ENCODE measurements around the gene FBXO42. TPM values are rescaled to one million over a fixed set of nuclear protein-coding genes. Genes with fewer than 3 reads are reported as not detected.

FBXO42 gene
- total and polyA plus RNA-seq, 8 donors: 4.3 to 35.4 (median 13.9) TPM

DNA sequence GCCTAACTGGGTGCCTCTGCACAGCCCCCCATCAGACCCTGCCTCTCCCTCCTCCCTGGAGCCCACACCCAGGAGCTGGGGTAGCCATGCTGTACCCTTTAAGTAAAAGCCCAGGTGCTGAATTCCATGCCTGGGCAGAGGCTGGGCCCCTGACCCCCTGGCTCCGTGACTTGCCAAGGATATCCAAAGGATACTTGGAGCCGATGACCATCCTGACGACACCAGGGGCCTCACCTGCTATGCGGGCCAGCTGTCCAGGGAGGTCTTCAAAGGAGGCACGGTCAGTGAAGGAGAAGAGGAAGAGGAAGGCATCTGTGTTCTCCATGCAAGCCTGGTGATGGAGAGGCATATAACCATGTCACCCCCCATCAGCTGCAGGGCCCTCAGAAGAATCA lies 120.0 kb downstream of the FBXO42 start:
- H3K27ac ChIP-seq: no peak overlapping the region
- no peak for DNase-seq
- no peak overlapping the region for H3K4me3 ChIP-seq
- H3K9me3 ChIP-seq: peaks cover 0 to 3% (median 0%) of the 10 kb centered on the region in 4 donors
- WGBS, 5 donors: 90 to 96% (median 94%) methylated on average over 5 of the region's 5 CpGs
- intact Hi-C loops (cut with DNase I; ENCODE audit: low total_unique reads): no loop called here
- H3K27me3 ChIP-seq: peaks cover 0 to 12% (median 5%) of the 10 kb centered on the region in 3 donors
- peaks cover 0 to 35% (median 14%) of the 10 kb centered on the region in 4 donors for H3K36me3 ChIP-seq
- TF ChIP-seq POLR2AphosphoS5 (IDR thresholded peaks at IDR 0.05): no peak
- TF ChIP-seq, protein P1, sequence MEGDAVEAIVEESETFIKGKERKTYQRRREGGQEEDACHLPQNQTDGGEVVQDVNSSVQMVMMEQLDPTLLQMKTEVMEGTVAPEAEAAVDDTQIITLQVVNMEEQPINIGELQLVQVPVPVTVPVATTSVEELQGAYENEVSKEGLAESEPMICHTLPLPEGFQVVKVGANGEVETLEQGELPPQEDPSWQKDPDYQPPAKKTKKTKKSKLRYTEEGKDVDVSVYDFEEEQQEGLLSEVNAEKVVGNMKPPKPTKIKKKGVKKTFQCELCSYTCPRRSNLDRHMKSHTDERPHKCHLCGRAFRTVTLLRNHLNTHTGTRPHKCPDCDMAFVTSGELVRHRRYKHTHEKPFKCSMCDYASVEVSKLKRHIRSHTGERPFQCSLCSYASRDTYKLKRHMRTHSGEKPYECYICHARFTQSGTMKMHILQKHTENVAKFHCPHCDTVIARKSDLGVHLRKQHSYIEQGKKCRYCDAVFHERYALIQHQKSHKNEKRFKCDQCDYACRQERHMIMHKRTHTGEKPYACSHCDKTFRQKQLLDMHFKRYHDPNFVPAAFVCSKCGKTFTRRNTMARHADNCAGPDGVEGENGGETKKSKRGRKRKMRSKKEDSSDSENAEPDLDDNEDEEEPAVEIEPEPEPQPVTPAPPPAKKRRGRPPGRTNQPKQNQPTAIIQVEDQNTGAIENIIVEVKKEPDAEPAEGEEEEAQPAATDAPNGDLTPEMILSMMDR (IDR thresholded peaks at IDR 0.05): no peak
- TF ChIP-seq EP300 (IDR thresholded peaks at IDR 0.05): no peak
- TF ChIP-seq POLR2A (IDR thresholded peaks at IDR 0.05): no peak
- H3K4me1 ChIP-seq: peaks cover 10 to 23% (median 16%) of the 10 kb centered on the region in 4 donors

DNA sequence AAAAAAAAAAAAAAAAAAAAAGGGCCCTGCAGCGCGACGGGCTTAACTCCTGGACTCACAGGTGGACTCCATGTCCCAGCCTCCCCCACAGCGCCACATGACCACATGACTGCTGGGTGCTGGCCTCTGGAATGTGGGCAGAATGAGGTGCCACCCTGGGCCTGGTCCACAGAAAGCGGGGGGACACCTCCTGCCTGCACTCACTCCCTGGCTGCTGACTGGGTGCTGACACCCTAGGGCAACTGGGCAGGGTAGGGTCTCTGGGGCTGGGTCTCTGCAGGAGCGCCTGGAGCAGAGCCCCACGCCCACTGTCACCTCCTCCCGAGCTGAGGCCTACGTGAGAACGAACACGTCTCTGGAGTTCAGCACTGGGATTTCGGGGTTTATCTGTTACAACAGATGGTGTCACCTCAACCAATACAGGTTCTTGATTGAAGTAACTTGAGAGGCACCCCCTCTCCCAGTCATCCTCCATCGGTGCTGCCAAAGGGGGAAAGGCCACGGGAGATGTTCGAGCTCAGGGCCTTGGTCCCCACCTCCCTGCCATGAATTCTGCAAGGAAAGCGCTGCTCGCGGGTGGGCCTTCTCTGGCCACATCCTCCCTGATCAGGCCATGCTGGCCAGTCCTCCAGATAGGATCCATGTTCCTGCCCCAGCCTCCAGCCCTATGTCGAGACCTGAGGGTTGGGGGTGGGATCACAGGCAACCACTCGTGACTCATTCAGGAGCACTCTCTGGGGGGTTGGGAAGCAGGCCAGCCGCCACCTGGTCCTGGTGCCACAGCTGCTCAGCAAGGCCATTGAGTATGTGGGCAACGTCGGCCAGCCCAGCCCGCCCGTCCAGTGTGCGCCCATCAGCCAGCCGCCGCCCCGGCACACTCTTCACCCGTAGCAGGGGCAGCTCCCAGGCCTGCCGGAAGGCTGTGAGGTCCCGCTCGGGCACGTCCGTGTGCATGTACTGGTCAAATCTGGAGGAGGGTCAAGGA lies 120.7 kb downstream of the FBXO42 start:
- Histone ChIP-seq H3K4me1 (peaks cover 8 to 26% (median 17%) of the 10 kb centered on the region in 4 donors), H3K9me3 (peaks cover 0 to 8% (median 0%) of the 10 kb centered on the region in 4 donors), H3K4me3 (no peak overlapping the region), H3K27me3 (peaks cover 5 to 19% (median 12%) of the 10 kb centered on the region in 3 donors), H3K27ac (no peak overlapping the region), H3K36me3 (peaks cover 0 to 35% (median 14%) of the 10 kb centered on the region in 4 donors)
- WGBS, 5 donors: 91 to 95% (median 93%) methylated on average over 26 to 35 of the region's 35 CpGs
- intact Hi-C loops (cut with DNase I; ENCODE audit: low total_unique reads): no loop called here
- TF ChIP-seq EP300 (IDR thresholded peaks at IDR 0.05): no peak
- DNase-seq: no peak

DNA sequence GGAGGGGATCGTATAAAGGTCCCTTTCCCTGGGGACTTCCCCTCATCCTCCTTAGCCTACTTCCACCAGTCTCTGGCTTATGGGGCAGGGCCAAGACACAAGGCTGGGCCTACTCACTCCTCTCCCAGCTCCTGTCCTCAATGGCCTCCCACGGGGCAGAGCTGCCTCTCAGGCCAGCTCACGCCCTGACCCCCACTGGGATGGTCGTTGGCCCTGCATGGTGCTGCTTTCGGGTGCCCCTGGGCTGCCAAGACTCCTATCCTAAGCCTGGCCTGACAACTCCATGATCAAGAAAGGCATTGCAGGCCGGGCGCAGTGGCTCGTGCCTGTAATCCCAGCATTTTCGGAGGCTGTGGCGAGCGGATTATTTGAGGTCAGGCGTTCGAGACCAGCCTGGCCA lies 121.5 kb downstream of the FBXO42 start:
- H3K27ac ChIP-seq: no peak overlapping the region
- intact Hi-C loops (cut with DNase I; ENCODE audit: low total_unique reads): no loop called here
- H3K4me3 ChIP-seq: no peak overlapping the region
- H3K36me3 ChIP-seq: peaks cover 0 to 35% (median 14%) of the 10 kb centered on the region in 4 donors
- H3K9me3 ChIP-seq: peaks cover 0 to 8% (median 0%) of the 10 kb centered on the region in 4 donors
- peaks cover 5 to 28% (median 17%) of the 10 kb centered on the region in 3 donors for H3K27me3 ChIP-seq
- TF ChIP-seq, protein P1 (IDR thresholded peaks at IDR 0.05): no peak
- TF ChIP-seq POLR2A (IDR thresholded peaks at IDR 0.05) (no peak), POLR2AphosphoS5 (IDR thresholded peaks at IDR 0.05) (no peak), EP300 (IDR thresholded peaks at IDR 0.05) (no peak)
- H3K4me1 ChIP-seq: peaks cover 0 to 22% (median 13%) of the 10 kb centered on the region in 4 donors
- DNase-seq: no peak
- WGBS, 5 donors: 86 to 92% (median 89%) methylated on average over 11 to 13 of the region's 13 CpGs

DNA sequence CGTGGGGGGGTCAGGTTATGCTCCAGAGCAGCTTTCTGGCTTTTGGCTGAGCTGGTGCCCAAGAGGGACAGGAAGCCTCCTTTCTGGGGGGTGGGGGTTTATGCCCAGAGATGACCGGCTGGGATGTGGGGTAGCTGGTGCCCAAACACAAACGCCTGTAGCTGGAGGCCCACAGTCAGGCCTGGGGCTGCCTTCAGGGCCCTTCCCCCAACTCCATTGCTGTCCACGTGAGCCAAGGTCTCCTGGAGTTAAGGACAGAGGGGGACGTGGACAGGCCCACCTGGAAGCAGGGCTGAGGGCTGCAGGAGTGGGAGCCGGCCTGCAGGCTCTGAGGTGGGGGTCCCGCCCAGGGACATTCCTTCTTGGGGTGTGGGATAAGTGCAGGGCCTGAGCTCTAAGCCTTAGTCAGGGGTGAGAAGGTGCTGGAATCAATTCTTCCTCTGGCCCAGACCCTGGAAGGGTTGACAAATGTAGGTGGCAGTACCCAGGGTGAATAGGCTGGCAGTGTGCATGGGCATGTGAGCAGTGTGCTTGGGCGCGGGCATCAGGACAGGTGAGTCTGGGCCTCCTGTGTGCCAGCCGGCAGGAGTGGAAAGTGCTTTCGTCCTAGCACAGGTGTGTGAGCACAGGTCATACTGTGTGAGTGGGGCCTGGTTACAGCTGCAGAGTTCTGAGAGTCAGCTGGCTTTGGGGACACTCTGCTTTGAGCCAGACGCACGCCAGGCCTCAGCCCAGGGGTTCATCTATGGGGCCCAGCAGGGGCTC lies 122.1 kb downstream of the FBXO42 start:
- no peak for TF ChIP-seq EP300 (IDR thresholded peaks at IDR 0.05)
- TF ChIP-seq POLR2AphosphoS5 (IDR thresholded peaks at IDR 0.05): no peak
- TF ChIP-seq, protein P1 (IDR thresholded peaks at IDR 0.05): no peak
- TF ChIP-seq POLR2A (IDR thresholded peaks at IDR 0.05): no peak
- Histone ChIP-seq H3K4me3 (no peak overlapping the region), H3K9me3 (peaks cover 0 to 8% (median 0%) of the 10 kb centered on the region in 4 donors), H3K27me3 (peaks cover 5 to 34% (median 17%) of the 10 kb centered on the region in 3 donors), H3K27ac (no peak overlapping the region), H3K4me1 (peaks cover 0 to 16% (median 11%) of the 10 kb centered on the region in 4 donors), H3K36me3 (peaks cover 0 to 35% (median 14%) of the 10 kb centered on the region in 4 donors)
- 71 to 83% (median 82%) methylated on average over 12 to 13 of the region's 13 CpGs for WGBS, 5 donors
- intact Hi-C loops (cut with DNase I; ENCODE audit: low total_unique reads): no loop called here
- DNase-seq: no peak

All from stomach (tissue), 9 donors.